ENCODE measurements around the gene MYO5B. TPM values are rescaled to one million over a fixed set of nuclear protein-coding genes. Genes with fewer than 3 reads are reported as not detected.

Gene MYO5B
- total and polyA plus RNA-seq, 2 experiments from 2014 or later = 20.3 to 41.9 TPM

DNA sequence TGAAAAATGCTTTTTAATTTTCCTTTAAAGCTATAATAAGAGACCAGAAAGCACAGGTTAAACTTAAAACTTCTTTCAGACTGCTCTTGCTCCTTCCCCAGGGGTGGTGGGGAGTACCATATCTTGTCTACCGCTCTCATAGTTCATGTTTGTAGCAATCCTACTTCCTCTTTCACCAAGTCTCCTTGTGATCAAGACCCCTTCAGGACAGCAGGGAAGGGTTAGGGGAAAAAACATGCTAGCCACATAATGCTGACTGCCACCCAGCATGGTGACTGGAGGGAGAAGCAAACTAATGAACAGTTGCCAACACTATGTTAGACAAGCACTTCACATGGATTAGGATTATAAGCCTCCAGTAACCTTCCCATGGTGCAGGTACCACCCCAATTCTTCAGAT, 8.6 kb downstream of the MYO5B start:
- 96% methylated on average over 1 of the region's 1 CpG for WGBS (ENCODE audit: low lambda C conversion rate, missing lambda C conversion rate)
- Histone ChIP-seq H2AFZ (no peak overlapping the region), H3K4me2 (no peak overlapping the region), H3K27ac (no peak overlapping the region), H3K9me3 (ENCODE audit: low read depth) (no peaks in the 10 kb centered on the region), H3K27me3 (peaks cover 4% of the 10 kb centered on the region), H3K4me3 (no peak overlapping the region), H4K20me1 (ENCODE audit: insufficient read depth, poor library complexity, severe bottlenecking) (peaks cover 7% of the 10 kb centered on the region), H3K36me3 (replicated peaks; ENCODE audit: insufficient read depth, low read depth) (no peaks in the 10 kb centered on the region), H3K9me2 (replicated peaks; ENCODE audit: insufficient read depth) (no peaks in the 10 kb centered on the region), H3K79me2 (peaks cover 96% of the 10 kb centered on the region), H3K4me1 (ENCODE audit: insufficient read depth) (no peaks in the 10 kb centered on the region)
- DNase-seq (ENCODE audit: low spot score) = no peak
- no peak for TF ChIP-seq EZH2phosphoT487 (IDR thresholded peaks at IDR 0.05; ENCODE audit: low read depth, severe bottlenecking, unreplicated experiment)
- no peak for TF ChIP-seq EZH2 (IDR thresholded peaks at IDR 0.05; ENCODE audit: borderline replicate concordance)
- TF ChIP-seq, protein P1, sequence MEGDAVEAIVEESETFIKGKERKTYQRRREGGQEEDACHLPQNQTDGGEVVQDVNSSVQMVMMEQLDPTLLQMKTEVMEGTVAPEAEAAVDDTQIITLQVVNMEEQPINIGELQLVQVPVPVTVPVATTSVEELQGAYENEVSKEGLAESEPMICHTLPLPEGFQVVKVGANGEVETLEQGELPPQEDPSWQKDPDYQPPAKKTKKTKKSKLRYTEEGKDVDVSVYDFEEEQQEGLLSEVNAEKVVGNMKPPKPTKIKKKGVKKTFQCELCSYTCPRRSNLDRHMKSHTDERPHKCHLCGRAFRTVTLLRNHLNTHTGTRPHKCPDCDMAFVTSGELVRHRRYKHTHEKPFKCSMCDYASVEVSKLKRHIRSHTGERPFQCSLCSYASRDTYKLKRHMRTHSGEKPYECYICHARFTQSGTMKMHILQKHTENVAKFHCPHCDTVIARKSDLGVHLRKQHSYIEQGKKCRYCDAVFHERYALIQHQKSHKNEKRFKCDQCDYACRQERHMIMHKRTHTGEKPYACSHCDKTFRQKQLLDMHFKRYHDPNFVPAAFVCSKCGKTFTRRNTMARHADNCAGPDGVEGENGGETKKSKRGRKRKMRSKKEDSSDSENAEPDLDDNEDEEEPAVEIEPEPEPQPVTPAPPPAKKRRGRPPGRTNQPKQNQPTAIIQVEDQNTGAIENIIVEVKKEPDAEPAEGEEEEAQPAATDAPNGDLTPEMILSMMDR (IDR thresholded peaks at IDR 0.05; ENCODE audit: poor library complexity) = no peak

DNA sequence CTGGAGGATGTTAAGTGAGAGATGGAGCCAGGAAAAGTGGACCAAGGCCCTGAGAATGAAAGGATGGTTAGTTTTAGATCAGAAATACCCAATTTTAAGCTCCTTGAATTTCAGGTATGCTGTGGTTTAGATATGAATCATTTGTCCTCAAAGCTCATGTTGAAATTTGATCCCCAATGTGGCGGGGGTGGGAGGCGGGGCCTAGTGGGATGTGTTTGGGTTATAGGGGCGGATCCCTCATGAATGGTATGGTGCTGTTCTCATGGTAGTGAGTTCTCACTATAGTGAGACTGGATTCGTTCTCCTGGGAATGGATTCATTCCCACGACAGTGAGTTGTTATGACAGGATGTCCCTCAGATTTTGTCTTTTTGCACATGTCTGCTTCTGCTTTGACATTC, 11.4 kb downstream of the MYO5B start:
- Histone ChIP-seq H3K4me2 (no peak overlapping the region), H3K9me2 (replicated peaks; ENCODE audit: insufficient read depth) (no peaks in the 10 kb centered on the region), H4K20me1 (ENCODE audit: insufficient read depth, poor library complexity, severe bottlenecking) (peaks cover 3% of the 10 kb centered on the region), H3K4me3 (no peak overlapping the region), H3K79me2 (peaks cover 95% of the 10 kb centered on the region), H3K4me1 (ENCODE audit: insufficient read depth) (no peaks in the 10 kb centered on the region), H3K36me3 (replicated peaks; ENCODE audit: insufficient read depth, low read depth) (no peaks in the 10 kb centered on the region), H3K27me3 (no peaks in the 10 kb centered on the region), H3K27ac (no peak overlapping the region), H2AFZ (no peak overlapping the region), H3K9me3 (ENCODE audit: low read depth) (no peaks in the 10 kb centered on the region)
- TF ChIP-seq EZH2phosphoT487 (IDR thresholded peaks at IDR 0.05; ENCODE audit: low read depth, severe bottlenecking, unreplicated experiment) (no peak), EZH2 (IDR thresholded peaks at IDR 0.05; ENCODE audit: borderline replicate concordance) (no peak)
- TF ChIP-seq, protein P1 (IDR thresholded peaks at IDR 0.05; ENCODE audit: poor library complexity) = no peak
- no peak for DNase-seq (ENCODE audit: low spot score)
- 84% methylated on average over 5 of the region's 5 CpGs for WGBS (ENCODE audit: low lambda C conversion rate, missing lambda C conversion rate)

DNA sequence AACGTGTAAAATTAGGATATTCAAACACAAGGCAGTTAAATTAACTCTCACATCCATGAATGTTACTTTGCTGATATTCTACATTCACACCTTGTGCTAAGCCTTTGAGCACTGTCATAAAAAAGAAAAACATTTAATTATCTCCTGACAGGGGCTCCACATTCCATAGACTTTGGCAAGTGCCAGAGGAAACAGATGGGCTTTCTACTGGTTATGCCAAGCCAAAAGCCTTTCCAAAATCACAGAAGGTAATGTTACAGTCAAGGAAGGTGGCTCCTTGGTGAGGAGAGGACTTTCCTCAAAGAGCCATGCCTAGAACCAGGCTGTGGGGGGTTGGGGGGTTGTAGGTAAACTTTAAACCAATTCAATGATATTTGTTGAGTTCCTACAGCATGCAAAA, 12.4 kb downstream of the MYO5B start:
- H3K9me2 ChIP-seq (replicated peaks; ENCODE audit: insufficient read depth) = no peaks in the 10 kb centered on the region
- TF ChIP-seq, protein P1 (IDR thresholded peaks at IDR 0.05; ENCODE audit: poor library complexity) = no peak
- TF ChIP-seq EZH2phosphoT487 (IDR thresholded peaks at IDR 0.05; ENCODE audit: low read depth, severe bottlenecking, unreplicated experiment) = no peak
- no peak for TF ChIP-seq EZH2 (IDR thresholded peaks at IDR 0.05; ENCODE audit: borderline replicate concordance)
- H3K27ac ChIP-seq = no peak overlapping the region
- no peak overlapping the region for H3K4me2 ChIP-seq
- no peaks in the 10 kb centered on the region for H4K20me1 ChIP-seq (ENCODE audit: insufficient read depth, poor library complexity, severe bottlenecking)
- no peak overlapping the region for H3K4me3 ChIP-seq
- H3K4me1 ChIP-seq (ENCODE audit: insufficient read depth) = no peaks in the 10 kb centered on the region
- no peaks in the 10 kb centered on the region for H3K36me3 ChIP-seq (replicated peaks; ENCODE audit: insufficient read depth, low read depth)
- H3K79me2 ChIP-seq = peaks cover 95% of the 10 kb centered on the region
- DNase-seq (ENCODE audit: low spot score) = no peak
- H3K27me3 ChIP-seq = no peaks in the 10 kb centered on the region
- 80% methylated on average over 1 of the region's 1 CpG for WGBS (ENCODE audit: low lambda C conversion rate, missing lambda C conversion rate)
- H3K9me3 ChIP-seq (ENCODE audit: low read depth) = no peaks in the 10 kb centered on the region
- H2AFZ ChIP-seq = no peak overlapping the region

DNA sequence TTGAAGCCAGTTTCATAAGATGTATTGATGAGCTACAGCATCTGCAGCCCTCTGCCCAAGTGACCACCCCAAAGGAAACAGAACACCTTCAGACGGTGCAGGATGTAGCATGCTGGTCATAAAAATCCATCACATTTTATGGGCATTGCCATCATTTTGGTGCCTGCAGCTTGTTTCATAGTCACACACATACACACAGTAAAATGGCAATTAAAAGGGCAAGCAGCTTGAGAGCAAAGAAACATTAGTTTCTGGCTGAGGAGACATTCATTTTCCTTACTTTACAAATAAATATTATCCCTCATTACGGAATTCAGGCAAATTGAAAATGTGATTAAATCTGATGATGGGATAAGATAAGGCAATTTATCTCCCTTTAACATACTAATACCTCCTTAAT, 13.4 kb downstream of the MYO5B start:
- Histone ChIP-seq H3K9me2 (replicated peaks; ENCODE audit: insufficient read depth) (no peaks in the 10 kb centered on the region), H4K20me1 (ENCODE audit: insufficient read depth, poor library complexity, severe bottlenecking) (no peaks in the 10 kb centered on the region), H3K4me2 (no peak overlapping the region), H3K4me3 (no peak overlapping the region), H2AFZ (no peak overlapping the region), H3K79me2 (peaks cover 87% of the 10 kb centered on the region), H3K4me1 (ENCODE audit: insufficient read depth) (no peaks in the 10 kb centered on the region), H3K36me3 (replicated peaks; ENCODE audit: insufficient read depth, low read depth) (no peaks in the 10 kb centered on the region), H3K9me3 (ENCODE audit: low read depth) (no peaks in the 10 kb centered on the region), H3K27ac (no peak overlapping the region), H3K27me3 (no peaks in the 10 kb centered on the region)
- WGBS (ENCODE audit: low lambda C conversion rate, missing lambda C conversion rate) = 58% methylated on average over 2 of the region's 2 CpGs
- TF ChIP-seq EZH2 (IDR thresholded peaks at IDR 0.05; ENCODE audit: borderline replicate concordance) (no peak), EZH2phosphoT487 (IDR thresholded peaks at IDR 0.05; ENCODE audit: low read depth, severe bottlenecking, unreplicated experiment) (no peak)
- TF ChIP-seq, protein P1 (IDR thresholded peaks at IDR 0.05; ENCODE audit: poor library complexity) = no peak
- no peak for DNase-seq (ENCODE audit: low spot score)

Data from hepatocyte (in vitro differentiated cells).